IMR-90 (cell line): ENCODE data around the gene OOSP1. TPM values are rescaled to one million over a fixed set of nuclear protein-coding genes. Genes with fewer than 3 reads are reported as not detected.

ENCODE experiments used
- ATAC-seq: fragments of 200-7000 bp; cut with Tn5 transposase; 2 replicates; pipeline ENCODE4 v1.9.1; 2020; ENCODE audit warnings: low read depth, mild to moderate bottlenecking, moderate library complexity
- BruUV-seq: library from RNA; stranded (reverse); fragments of 400-500 nt; replicated peaks from 2 replicates; lab custom pipeline; 2021; lab: Mats Ljungman, UMichigan
- CTCF ChIA-PET: fragments of 300-600 bp; formaldehyde crosslinking; extraction: SDS; loops from one replicate; lab custom pipeline; 2021; ENCODE audit warnings: antibody characterized with exemption; lab: Yijun Ruan, JAX
- POLR2A ChIA-PET: fragments of 300-600 bp; sonication (Branson Sonifier 250); formaldehyde crosslinking; loops from one replicate; lab custom pipeline; 2022; ENCODE audit warnings: antibody characterized with exemption; ENCODE audit not compliant: unreplicated experiment; lab: Charles Lee
- DNase-seq: peaks from one replicate; pipeline ENCODE4 v3.0.0; 2013
- H2AFZ ChIP-seq: replicated peaks from 2 replicates; pipeline ENCODE3; 2013; ENCODE audit warnings: low read length, mild to moderate bottlenecking; ENCODE audit not compliant: poor library complexity
- H2AK5ac ChIP-seq: 2 replicates; pipeline ENCODE4 v1.6.1; 2013; ENCODE audit warnings: low read depth, low read length, inconsistent platforms
- H2AK9ac ChIP-seq: replicated peaks from 2 replicates; pipeline ENCODE3; 2013; ENCODE audit warnings: mild to moderate bottlenecking, low read depth, low read length, moderate library complexity; ENCODE audit not compliant: poor library complexity
- H2BK120ac ChIP-seq: 2 replicates; pipeline ENCODE4 v1.6.1; 2013; ENCODE audit warnings: low read depth, low read length, inconsistent platforms
- H2BK15ac ChIP-seq: 3 replicates; pipeline ENCODE4 v1.6.1; 2013; ENCODE audit warnings: low read depth, low read length, inconsistent platforms
- H2BK20ac ChIP-seq: 2 replicates; pipeline ENCODE4 v1.6.1; 2013; ENCODE audit warnings: low read depth, mild to moderate bottlenecking, inconsistent platforms, low read length, moderate library complexity
- H2BK5ac ChIP-seq: 2 replicates; pipeline ENCODE4 v1.6.1; 2013; ENCODE audit warnings: mild to moderate bottlenecking, low read depth, low read length, inconsistent platforms; ENCODE audit not compliant: poor library complexity, severe bottlenecking
- H3K14ac ChIP-seq: replicated peaks from 2 replicates; pipeline ENCODE4 v1.6.1; 2013; ENCODE audit warnings: low read depth, low read length, inconsistent platforms
- H3K18ac ChIP-seq: 2 replicates; pipeline ENCODE4 v1.6.1; 2013; ENCODE audit warnings: low read depth, low read length, control low read depth
- H3K23ac ChIP-seq: 2 replicates; pipeline ENCODE4 v1.6.1; 2013; ENCODE audit warnings: low read depth, low read length, inconsistent platforms
- H3K27ac ChIP-seq: 2 replicates; pipeline ENCODE4 v1.5.1; 2013; ENCODE audit warnings: mild to moderate bottlenecking, control low read depth, low read length; ENCODE audit not compliant: insufficient read depth
- H3K27me3 ChIP-seq: 2 replicates; pipeline ENCODE4 v1.6.1; 2013; ENCODE audit warnings: low read length; ENCODE audit not compliant: control insufficient read depth, insufficient read depth
- H3K36me3 ChIP-seq: 2 replicates; pipeline ENCODE4 v1.6.1; 2013; ENCODE audit warnings: low read length, mixed read lengths; ENCODE audit not compliant: control insufficient read depth, insufficient read depth
- H3K4ac ChIP-seq: 2 replicates; pipeline ENCODE4 v1.6.1; 2013; ENCODE audit warnings: low read depth, low read length, inconsistent platforms
- H3K4me1 ChIP-seq: 2 replicates; pipeline ENCODE4 v1.6.1; 2013; ENCODE audit warnings: low read length, mixed read lengths; ENCODE audit not compliant: control insufficient read depth, insufficient read depth
- H3K4me2 ChIP-seq: 2 replicates; pipeline ENCODE4 v1.6.1; 2013; ENCODE audit warnings: low read depth, mild to moderate bottlenecking, control low read depth, low read length, moderate library complexity
- H3K4me3 ChIP-seq: 2 replicates; pipeline ENCODE4 v1.5.1; 2013; ENCODE audit warnings: low read depth, mild to moderate bottlenecking, control low read depth, low read length, moderate library complexity; ENCODE audit not compliant: insufficient read depth
- H3K56ac ChIP-seq: 2 replicates; pipeline ENCODE4 v1.6.1; 2013; ENCODE audit warnings: low read length, inconsistent platforms; ENCODE audit not compliant: insufficient read depth; ENCODE audit errors: extremely low read depth
- H3K79me1 ChIP-seq, 2 experiments: 2 replicates each; pipeline ENCODE4 v1.6.1; 2013; ENCODE audit warnings: low read length in 2 of 2, inconsistent platforms in 1 of 2, low read depth in 1 of 2
- H3K9ac ChIP-seq: 2 replicates; pipeline ENCODE4 v1.6.1; 2013; ENCODE audit warnings: low read depth, low read length, control low read depth
- H3K9me1 ChIP-seq: 2 replicates; pipeline ENCODE4 v1.6.1; 2013; ENCODE audit warnings: low read length, inconsistent platforms; ENCODE audit not compliant: insufficient read depth
- H3K9me3 ChIP-seq: 2 replicates; pipeline ENCODE4 v1.6.1; 2013; ENCODE audit warnings: low read length; ENCODE audit not compliant: control insufficient read depth, insufficient read depth
- H4K20me1 ChIP-seq: 2 replicates; pipeline ENCODE4 v1.6.1; 2013; ENCODE audit warnings: low read length, inconsistent platforms; ENCODE audit not compliant: insufficient read depth
- H4K5ac ChIP-seq: 2 replicates; pipeline ENCODE4 v1.6.1; 2013; ENCODE audit warnings: mild to moderate bottlenecking, low read depth, low read length, control low read depth
- H4K8ac ChIP-seq, 2 experiments: 2 replicates each; pipeline ENCODE4 v1.6.1; 2013; ENCODE audit warnings: low read depth in 2 of 2, low read length in 2 of 2, control low read depth in 1 of 2, inconsistent platforms in 1 of 2
- H4K91ac ChIP-seq: 2 replicates; pipeline ENCODE4 v1.6.1; 2013; ENCODE audit warnings: low read depth, low read length, inconsistent platforms; ENCODE audit not compliant: insufficient read depth
- ELK1 ChIP-seq: fragments of 150-350 bp; IDR thresholded peaks from 2 replicates; pipeline ENCODE4 v1.6.1; 2016; ENCODE audit warnings: low read depth, mild to moderate bottlenecking, low read length, moderate library complexity, borderline replicate concordance
- MAZ ChIP-seq: IDR thresholded peaks from 2 replicates; pipeline ENCODE4 v1.6.1; 2012; ENCODE audit warnings: low read depth, mild to moderate bottlenecking, low read length, improper control_type of control experiment, moderate library complexity, borderline replicate concordance
- WGBS, 2 experiments: methylation state at CpG; one replicate each; pipeline versions ENCODE4 v1.1.5 to v1.1.7; 2013; ENCODE audit warnings: missing lambda C conversion rate in 2 of 2; ENCODE audit not compliant: insufficient read length in 1 of 2; ENCODE audit errors: extremely low coverage in 2 of 2; 5-methylcytosine and 5-hydroxymethylcytosine counted together
- dilution Hi-C: fragments of 300-500 bp; cut with HindIII; formaldehyde crosslinking; loops from one replicate; pipeline ENCODE4 v1.14.3; 2018; ENCODE audit warnings: low sequenced_read_pairs; ENCODE audit not compliant: unreplicated experiment
- in situ Hi-C: fragments of 300-500 bp; cut with MboI; formaldehyde crosslinking; loops from 3 replicates; pipeline ENCODE4 v1.14.3; 2019; ENCODE audit warnings: low sequenced_read_pairs, inconsistent platforms, mixed read lengths
- intact Hi-C: fragments of 100-400 bp; cut with micrococcal nuclease; formaldehyde crosslinking; loops from 2 replicates; pipeline ENCODE4 v1.10.0; 2022
- polyA plus RNA-seq, 3 experiments: library from polyadenylated mRNA; depleted of rRNA; stranded (reverse); fragments of >200 nt; gene quantifications; 2 replicates each; pipeline ENCODE4 v1.2.3, GENCODE V29; 2012; ENCODE audit warnings: low replicate concordance in 1 of 3
- total RNA-seq: library from RNA; depleted of rRNA; stranded (reverse); fragments of >200 nt; gene quantifications from 2 replicates; pipeline ENCODE4 v1.2.3, GENCODE V29; 2012

Gene OOSP1
- total and polyA plus RNA-seq, 2 of the 4 experiments (the other 2 are of a cell fraction): not detected

GRCh38 chr11:59931688-59932087, 6.5 kb upstream of the OOSP1 start:
- ATAC-seq (no peak), DNase-seq (no peak)
- Histone ChIP-seq H2BK20ac (no peak overlapping the region), H3K27me3 (no peaks in the 10 kb centered on the region), H2BK5ac (no peak overlapping the region), H4K20me1 (no peaks in the 10 kb centered on the region), H2AFZ (no peak overlapping the region), H3K18ac (no peak overlapping the region), H3K9ac (no peak overlapping the region), H2BK120ac (no peak overlapping the region), H3K79me1 (no peaks in the 10 kb centered on the region), H4K8ac (no peak overlapping the region), H3K27ac (no peak overlapping the region), H3K23ac (no peak overlapping the region), H3K4ac (no peak overlapping the region), H3K4me3 (no peak overlapping the region), H2AK9ac (no peak overlapping the region), H3K4me1 (no peaks in the 10 kb centered on the region), H3K4me2 (no peak overlapping the region), H3K36me3 (no peaks in the 10 kb centered on the region), H3K56ac (no peak overlapping the region), H3K14ac (no peak overlapping the region), H2AK5ac (no peak overlapping the region), H3K9me3 (peaks cover 5% of the 10 kb centered on the region), H2BK15ac (no peak overlapping the region), H4K5ac (no peak overlapping the region), H4K91ac (no peak overlapping the region), H3K9me1 (no peaks in the 10 kb centered on the region)
- TF ChIP-seq ELK1 (no peak), MAZ (no peak)
- 0% methylated on average over 1 of the region's 1 CpG; no CpG with 5 or more reads in 1 of the 2 experiments for WGBS, 2 experiments
- in situ Hi-C loops (no loop called here), intact Hi-C loops (no loop called here), dilution Hi-C loops (no loop called here)
- ChIA-PET CTCF (no interaction called here), POLR2A (no interaction called here)
- BruUV-seq: no TSS peak
